Mesenteric fat pad (tissue), 1 donor: ENCODE results near the gene CTNS. TPM values are rescaled to one million over a fixed set of nuclear protein-coding genes. Genes with fewer than 3 reads are reported as not detected.

ENCODE experiments used
- DNase-seq: peaks from one replicate; pipeline ENCODE4 v3.0.0-alpha.2; 2020; ENCODE audit warnings: low spot score
- total RNA-seq: library from RNA; stranded (reverse); fragmentation: NEBNext Ultra II Directional; extraction: Animal tissue kit (Norgen Biotek cat#: 25700); gene quantifications from one replicate; pipeline ENCODE4 v1.2.1, GENCODE V29; 2021
- donor health status: DM: yes; HTN: yes; CAD: no.

CTNS gene
- total RNA-seq, 1 donor from 2014 or later = 21.6 TPM

DNA sequence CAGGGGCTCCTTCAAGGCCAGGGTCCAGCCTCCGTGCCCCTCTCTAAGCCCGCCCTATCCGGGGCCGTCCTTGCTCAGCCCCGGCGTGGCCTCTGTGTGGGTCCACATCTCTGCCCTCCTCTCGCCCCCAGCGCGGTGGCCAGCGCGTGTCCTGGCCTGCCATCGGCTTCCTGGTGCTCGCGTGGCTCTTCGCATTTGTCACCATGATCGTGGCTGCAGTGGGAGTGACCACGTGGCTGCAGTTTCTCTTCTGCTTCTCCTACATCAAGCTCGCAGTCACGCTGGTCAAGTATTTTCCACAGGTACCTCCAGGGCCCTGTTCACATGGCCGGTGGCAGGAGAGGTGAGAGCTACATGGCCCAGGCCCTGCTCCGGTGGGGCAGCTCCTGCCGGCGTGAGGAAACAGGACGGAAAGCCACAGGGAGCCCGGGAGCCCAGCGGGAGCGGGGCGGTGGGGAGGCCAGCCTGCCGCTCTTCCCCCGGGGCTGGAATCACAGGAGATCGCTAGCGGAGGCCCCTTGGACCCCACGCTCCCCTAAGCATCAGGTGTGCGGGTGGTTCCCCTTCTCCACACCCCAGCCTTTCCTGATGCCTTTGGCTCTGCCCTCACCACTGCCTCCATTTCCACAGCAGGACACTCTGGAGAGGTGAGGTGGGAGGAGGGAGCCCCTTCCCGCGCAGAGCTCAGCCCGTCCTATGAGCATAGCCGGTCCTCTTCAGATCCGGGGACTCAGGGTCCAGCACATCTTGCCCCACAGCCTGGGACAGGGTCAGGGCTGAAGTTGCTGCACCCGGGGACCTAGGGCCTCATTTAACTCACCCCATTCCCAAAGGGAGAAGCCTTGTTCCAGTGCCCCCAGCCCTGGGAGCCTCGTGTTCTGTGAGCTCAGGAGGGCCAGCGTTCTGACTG lies 21.6 kb downstream of the CTNS start:
- DNase-seq = no peak

DNA sequence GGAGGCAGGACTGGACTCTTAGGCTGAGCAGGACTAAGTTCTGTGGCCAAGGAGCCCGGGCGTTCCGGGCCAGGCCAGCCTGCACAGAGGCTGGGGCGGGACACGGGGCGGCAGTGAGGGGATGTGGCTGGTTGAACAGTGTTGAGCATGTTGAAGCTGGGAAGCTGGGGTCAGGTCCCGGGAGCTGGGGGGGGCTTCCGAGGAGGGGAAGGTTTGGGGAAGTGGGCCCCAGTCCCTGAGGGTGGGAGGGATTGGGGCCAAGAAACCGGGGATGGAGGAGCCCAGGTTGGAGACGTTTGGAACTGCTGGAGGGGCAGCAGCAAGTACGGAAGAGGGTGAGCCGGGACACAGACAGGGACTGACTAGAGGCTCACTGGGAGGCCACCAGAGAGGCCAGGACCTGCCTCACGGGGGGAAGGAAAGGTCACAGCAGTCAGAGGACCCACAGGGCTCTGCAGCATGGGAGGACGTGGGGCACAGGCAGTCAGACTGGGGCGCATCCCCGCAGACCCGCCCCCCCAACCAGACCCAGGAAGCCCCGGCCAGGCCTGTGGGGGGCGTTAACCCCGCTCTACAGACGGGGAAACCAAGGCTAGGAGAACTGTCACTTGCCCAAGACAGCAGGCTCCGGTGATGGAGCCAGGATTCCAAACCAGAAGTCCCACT lies 22.4 kb downstream of the CTNS start:
- DNase-seq = no peak

GRCh38 chr17:3659541-3660111 lies 23.1 kb downstream of the CTNS start:
- no peak for DNase-seq

DNA sequence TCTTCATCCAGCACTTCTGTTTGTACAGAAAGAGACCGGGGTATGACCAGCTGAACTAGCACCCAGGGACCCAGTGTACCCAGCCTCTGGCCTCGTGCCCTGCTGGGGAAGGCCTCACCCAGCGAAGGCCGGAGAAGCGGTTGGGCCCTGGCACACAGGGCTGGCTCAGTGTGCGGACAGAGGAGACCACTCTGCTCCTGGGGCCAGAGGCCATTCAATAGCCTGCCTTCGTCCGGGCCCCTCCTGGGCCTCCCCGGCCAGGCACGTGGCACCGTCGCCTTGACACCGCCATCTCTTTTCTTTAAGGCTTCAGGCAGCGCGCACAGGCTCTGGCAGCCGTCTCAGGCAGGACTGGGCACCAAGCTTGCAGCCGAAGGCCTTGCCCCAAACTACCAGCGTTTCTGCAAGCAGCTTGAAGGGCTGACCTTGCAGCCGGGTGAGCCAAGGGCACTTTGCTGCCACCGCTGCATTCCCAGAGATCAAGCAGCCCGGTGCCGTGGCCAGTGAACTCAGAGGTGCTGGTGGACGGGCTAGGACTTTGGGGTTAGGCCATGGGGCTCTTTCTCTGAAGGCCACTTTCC lies 23.8 kb downstream of the CTNS start:
- no peak for DNase-seq

DNA sequence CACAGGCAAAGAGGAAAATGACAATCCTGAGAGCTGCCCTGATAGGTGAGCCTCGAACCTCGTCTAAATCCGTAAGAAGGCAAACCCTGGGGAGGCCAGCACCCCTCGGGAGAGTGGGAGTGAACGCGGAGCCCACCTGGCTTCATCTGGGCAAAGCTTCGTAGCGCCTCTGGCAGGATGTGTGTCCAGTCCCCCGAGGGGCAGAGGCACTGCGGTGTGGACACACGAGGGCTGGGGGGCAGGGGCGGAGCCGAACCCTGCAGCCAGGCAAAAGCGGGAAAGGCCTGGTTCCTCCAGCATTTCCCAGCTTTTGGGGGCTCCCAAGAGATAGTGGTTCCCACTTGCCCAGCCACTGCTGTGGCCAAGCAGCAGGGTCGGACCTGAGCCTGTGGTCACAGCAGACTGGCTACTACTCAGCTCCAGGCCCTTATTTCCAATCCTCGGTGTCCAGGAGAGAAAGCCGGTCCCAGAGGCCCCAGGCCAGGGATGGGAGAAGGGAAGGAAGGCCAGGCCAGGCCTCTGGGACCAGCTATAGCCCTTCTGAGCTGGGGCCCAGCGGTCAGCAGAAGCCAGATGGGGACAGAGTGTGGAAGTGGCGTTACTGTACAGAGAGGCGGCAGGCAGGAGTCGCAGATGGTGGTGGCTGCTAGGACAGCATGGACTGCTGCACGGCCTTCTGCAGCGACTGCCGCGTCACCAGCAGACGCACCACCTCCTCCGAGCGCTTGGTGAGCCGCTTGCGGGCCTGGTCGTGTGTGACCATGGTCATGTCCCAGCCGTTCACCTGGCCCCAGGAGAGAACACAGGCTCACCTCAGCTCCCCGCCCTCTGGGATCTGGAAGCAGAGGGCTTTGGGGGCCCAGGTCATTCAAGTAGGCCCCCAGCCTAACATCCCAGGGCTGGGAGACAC lies 26.8 kb downstream of the CTNS start:
- DNase-seq = no peak

GRCh38 chr17:3665834-3666233 lies 29.3 kb downstream of the CTNS start:
- DNase-seq = no peak

GRCh38 chr17:3666516-3666915 lies 30.0 kb downstream of the CTNS start:
- no peak for DNase-seq

- peak; percentile 96 for DNase-seq
Measured at GRCh38 chr17:3667366-3668278, 31.1 kb downstream of the CTNS start.

GRCh38 chr17:3668279-3669084 lies 31.9 kb downstream of the CTNS start, which contains the start of the genes EMC6 and TAX1BP3:
TSS of gene EMC6 (plus strand) at chr17:3668812. CDS start at chr17:3669147, 335 bp downstream.
TSS of gene TAX1BP3 (minus strand) at chr17:3668578. CDS start at chr17:3668526, 52 bp downstream.
- peak; percentile 100 for DNase-seq

GRCh38 chr17:3669085-3669347 lies 32.5 kb downstream of the CTNS start:
- no peak for DNase-seq

DNA sequence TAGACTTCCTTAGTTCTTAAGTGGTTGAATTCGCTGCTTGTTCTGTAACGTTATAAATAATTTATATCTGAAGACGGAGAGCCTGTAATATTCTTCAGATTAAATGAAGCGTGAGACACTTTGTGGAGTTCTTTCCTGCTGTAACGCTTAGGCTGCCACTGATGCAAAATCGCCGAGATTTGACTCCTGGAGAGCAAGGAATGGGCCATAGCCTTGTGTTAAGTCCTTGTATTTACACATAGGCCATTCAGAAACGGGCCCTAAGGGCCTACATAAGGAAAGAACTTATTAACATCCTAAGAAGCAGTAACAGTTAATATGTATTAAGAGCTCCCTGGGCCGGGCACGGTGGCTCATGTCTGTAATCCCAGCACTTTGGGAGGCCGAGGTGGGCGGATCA lies 33.0 kb downstream of the CTNS start:
- no peak for DNase-seq

DNA sequence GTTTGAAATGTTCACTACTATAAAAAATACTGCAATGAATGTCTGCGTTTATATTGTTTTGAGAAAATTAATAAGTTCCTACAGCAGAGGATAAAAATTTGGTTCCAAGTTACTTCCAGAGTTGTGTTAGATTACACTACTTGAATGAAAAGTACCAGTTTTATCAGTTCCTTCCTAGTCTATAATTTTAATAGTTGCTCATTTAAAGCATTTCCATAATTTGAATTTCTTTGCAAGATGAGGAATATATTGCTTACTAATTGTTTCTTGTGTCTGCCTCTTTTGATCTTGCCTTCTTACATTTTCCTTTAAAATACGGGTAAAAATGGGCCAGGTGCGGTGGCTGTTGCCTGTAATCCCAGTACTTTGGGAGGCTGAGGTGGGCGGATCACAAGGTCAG lies 36.0 kb downstream of the CTNS start:
- no peak for DNase-seq

- DNase-seq = no peak
Measured at GRCh38 chr17:3675886-3676285, 39.3 kb downstream of the CTNS start.

DNA sequence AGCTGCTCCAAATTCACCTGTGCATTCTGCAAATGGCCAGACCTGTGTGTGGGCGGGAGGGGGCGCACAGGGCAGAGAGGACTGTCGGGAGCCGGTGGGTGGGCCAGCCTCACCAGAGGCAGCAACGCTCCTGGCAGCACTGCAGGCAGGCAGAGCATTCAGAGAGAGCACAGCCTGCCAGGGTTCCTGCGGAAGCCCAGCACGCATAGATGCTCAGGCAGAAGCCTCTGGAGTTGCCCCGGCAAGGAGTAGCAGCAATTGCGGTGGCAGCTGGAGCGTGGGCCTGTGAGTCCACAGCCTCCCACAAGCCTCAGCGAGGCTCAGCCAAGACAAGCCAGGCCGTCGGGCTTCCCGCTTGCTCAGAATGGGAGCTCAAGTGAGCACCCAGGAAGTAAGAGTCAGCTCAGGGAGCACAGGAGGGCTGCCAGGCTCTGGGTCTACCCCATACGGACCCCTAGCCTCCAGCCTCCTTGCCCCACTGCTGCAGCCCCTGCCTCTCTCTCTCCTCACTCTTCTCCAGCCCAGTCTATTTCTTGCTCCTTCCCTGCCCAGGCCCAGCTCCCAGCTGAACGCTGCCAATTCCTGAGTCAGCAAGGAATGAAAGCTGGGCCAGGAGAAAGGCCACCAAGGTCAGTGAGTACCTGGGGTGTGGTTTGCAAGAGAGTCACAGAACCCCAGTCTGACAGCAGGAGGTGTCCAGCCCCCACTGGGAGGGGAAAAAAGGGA lies 41.7 kb downstream of the CTNS start:
- DNase-seq = no peak

- no peak for DNase-seq
Measured at GRCh38 chr17:3678821-3679530, 42.4 kb downstream of the CTNS start.

- DNase-seq = no peak
Measured at GRCh38 chr17:3679531-3680126, 43.1 kb downstream of the CTNS start.

GRCh38 chr17:3681057-3681456 lies 44.5 kb downstream of the CTNS start:
- DNase-seq = no peak
